HG02588 (cell line): ENCODE results near the gene ZNF507.

Source experiments
- ATAC-seq: cut with Tn5 transposase; IDR thresholded peaks from one replicate; pipeline ENCODE4 v1.9.1; 2021; ENCODE audit warnings: mild to moderate bottlenecking, moderate library complexity; ENCODE audit not compliant: unreplicated experiment

ZNF507 gene

DNA sequence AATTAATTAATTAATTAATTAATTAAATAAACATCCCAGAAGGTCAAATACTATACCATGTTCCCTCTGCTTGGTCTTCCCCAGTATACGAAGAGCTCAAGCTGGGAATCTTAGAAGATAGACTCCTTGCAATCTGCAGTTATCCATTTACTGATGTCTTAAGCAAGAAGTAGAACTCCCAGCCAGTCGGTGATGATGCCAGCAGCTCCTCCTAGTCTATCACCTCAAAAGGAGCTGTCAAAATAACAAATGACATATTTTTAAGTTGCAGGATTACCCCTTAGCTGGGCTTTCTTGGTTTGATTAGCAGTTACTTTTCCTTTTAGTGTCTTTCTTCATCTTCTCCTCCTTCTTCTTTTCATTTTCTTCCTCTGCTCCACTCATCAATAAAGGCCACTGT lies 6.0 kb upstream of the ZNF507 start:
- ATAC-seq = no peak

DNA sequence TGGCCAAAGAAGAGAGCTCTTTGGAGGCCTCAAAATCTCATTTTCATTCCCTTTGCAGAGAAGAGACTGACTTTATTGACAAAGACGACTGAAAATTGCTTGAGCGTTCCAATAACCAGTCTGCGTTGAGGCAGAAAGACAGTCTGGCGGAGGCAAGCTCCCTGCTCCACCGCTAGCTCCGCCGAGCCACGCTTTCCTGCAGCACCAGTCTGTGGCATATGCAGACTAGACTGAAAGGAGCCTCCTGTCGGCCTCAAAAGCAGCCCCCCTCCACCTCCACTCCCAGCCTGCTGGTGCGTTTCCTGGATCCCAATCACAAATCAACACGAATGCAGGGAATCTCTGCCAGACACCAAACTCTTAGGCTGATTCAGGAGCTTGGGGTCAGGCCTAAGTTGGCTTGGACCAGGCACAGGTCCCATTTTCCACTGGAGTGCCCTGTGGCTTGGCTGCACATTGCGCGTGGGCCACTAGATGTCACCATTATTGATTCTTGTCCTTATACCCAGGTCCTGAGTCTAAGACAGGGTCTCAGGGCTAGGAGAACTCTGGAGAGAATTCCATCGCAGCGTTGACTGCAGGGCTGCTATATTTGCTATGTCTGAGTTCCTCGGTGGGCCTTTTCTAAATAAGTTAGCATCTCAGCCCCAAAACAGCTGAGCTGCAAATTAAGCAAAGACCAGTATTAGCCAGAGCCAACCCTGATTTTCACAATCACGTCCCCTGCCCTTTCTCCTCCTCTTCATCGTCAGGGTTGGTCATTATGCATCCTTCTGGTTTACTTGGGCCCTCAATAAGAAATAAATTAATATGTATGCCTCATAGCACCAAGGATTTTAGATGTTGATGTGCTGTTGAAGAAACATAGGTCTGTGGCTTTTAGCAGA lies 5.2 kb upstream of the ZNF507 start:
- no peak for ATAC-seq

DNA sequence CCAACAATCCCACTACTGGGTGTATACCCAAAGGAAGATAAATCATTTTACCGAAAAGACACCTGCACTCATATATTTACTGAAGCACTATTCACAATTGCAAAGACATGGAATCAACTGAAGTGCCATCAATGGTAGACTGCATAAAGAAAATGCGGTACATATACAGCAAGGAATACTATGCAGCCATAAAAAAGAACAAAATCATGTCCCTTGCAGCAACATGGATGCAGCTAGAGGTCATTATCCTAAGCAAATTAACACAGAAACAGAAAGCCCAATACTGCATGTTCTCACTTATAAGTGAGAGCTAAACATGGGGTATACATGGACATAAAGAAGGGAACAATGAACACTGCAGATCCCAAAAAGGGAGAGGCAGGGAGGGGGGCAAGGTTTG lies 2.7 kb upstream of the ZNF507 start:
- ATAC-seq = no peak

DNA sequence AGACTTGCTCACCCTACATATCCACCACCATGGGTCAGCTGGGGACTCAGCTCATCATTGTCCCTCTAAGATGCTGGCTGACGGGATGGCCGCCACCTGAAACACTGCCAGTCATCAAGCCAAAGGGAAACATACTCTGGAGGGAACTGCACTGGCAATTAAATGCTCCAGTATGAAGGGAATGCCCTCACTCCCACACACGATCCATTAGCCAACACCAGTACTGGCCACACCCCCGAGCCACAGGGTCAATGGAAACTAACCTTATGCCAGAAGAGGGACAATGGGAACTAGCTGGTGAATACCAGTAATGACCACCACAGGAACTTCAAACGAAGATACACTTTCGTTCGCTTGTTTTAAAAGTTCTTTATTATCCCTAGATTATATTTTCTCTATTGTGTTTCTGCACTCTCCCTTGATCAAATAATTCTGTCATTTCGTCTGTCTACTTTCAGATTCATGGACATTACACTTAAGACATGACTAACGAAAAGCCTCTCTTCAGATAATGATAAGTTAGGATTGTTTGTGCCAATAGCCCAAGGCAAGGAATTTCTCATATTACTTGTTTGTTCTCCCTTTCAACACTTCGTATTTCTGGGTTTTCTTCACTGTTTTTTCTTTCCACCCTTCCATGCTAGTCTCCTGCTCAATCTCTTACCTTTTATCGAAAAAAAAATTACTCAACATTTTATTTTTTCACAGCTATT lies 1.7 kb upstream of the ZNF507 start:
- no peak for ATAC-seq

DNA sequence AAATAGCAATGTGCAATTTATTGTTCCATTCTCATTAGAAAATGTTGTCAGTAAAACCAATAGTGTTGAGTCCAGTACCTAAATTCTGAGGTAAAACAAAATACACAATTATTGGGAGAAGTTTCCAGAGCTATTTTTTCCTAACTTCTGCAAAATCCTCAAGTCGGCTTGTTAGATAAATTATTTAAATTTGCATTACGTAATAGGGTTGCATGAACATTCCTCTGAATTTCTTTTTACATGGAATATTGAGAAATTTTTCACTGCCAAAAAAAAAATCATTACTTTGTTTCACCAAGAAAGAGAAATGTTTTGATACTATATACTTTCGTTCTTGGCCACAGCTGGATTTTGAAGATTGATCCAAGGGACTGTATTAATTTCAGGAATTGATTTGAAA lies 1.5 kb downstream of the ZNF507 start:
- ATAC-seq = no peak

DNA sequence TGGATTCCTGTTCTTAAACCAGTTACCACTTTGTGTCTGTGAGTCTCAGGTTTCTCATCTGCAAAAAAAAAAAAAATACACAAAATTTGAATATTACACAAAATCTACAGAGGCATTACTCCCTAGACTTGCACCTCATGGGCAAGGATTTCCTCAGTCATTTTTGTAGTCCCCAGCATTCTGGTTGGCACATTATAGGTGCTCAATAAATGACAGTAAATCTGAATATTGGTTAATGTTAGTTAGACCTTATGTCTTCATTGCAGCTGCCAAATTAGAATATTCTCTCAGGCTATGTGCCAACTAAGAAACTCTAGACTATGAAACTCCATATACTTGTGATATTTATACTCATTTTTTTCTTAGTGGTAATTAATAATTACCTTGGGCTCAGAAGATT lies 2.2 kb downstream of the ZNF507 start:
- ATAC-seq = no peak

DNA sequence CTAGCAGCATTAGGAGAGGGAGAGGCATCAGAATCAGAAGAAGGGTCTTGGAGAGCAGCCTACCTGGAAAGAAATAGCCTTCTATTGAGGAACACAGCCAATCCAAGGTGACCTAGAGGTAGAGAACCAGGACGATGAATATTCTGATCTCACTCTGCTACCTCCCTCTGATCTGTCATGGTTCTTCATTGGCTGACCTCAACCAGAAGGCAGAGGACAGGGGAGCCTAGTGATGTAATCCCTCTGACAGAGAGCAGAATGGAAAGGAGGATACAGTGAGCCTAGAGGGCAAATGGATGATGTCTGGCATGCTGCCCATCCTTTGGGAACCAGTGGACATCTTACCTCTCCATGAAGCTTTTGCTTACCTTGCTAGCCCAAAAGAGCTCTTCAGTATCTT lies 3.6 kb downstream of the ZNF507 start:
- ATAC-seq = no peak

DNA sequence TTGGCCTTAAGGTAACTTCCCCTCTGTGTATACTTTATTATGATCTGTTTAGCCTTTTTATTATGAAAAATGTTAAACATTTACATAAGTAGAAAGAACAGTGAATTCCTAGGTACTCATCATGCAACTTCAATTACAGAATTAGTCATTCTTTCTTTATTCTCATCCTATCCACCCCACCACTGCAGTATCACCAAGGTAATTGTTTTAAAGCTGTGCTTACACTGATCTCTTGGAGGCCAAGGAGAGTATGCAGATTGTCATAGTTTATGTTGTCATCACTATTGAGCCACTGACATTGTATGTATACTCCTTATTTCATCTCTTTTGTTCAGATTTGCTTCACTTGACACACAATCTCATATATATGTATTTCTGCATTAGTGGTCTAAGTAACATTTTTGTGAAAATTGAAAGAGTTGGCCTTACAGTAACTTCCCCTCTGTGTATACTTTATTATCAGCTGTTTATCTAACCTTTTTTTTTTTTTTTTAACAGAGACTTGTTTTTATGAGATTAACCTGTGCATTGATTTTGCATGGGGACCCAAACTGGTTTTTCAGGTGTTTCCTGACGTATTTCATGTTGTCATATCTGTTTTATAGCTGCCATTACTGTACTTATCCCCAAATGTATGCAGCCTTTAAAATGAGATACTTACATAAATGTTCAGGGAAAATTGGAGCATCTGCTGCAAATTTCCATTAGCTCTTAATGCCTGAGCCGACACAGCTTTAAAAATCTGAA lies 4.5 kb downstream of the ZNF507 start:
- ATAC-seq = no peak

DNA sequence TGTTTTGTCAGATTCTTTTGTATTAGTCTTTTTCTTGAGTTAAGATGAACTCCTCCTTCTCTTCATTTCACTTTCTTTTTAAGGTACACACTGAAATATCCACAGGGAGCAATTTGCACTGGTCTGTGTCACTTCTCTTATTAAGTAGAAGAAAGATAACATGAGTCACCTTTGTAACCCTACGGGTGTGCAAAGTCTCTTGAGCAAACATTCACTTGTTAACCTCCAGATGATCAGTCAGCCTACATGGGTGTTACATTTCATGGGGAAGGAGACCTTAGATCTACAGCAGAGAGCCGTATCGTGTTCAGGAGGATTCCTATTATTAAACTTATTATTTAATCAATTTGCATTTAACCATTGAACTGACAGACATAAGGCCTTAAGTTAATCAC lies 5.1 kb downstream of the ZNF507 start:
- ATAC-seq = no peak

DNA sequence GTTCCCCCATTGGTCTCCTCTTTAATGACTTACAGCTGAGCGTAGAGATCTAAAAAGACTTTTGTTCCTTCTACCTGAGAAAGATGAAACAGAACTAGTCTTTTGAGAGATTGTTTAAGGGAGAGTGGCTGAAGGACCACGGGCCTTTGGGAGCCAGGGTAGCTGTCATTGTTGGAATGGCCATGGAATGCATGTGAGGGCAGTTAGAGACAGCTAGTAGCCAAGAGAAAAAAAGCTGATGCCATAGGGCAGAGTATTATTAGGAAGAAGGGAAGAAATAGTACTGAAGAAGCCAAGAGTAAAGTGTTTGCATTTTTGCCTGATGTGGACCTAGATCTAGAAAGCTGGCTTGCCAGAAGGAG lies 5.6 kb downstream of the ZNF507 start:
- ATAC-seq = no peak

DNA sequence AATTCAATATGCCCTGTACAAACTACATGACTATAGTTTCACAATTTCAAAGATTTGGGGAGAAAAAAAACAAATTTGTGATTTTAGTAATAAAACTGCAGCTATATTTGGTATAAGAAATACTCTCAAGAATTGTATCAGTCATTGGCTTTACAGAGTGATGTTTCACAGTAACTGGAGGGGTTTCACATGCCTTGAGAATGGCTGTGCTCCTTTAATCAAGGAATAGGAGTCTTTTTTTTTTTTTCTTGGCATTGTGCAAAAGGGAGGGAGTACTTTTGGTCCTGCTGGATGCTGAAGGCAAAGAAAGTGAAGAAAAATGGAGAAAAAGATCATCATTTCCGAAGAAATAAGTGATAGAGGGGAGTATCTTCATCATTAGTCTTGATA lies 6.8 kb downstream of the ZNF507 start:
- ATAC-seq = no peak

DNA sequence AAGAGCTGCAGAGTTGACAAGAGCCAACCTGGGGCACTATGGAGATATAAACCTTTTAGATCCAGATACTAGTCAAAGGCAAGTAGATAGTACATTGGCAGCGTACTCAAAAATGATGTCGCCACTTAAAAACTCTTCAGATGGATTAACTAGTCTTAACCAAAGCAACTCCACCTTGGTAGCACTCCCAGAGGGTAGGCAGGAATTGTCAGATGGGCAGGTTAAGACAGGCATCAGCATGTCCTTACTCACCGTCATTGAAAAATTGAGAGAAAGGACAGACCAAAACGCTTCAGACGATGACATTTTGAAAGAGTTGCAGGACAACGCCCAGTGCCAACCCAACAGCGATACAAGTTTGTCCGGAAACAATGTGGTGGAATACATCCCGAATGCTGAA lies 8.9 kb downstream of the ZNF507 start:
- ATAC-seq = no peak

DNA sequence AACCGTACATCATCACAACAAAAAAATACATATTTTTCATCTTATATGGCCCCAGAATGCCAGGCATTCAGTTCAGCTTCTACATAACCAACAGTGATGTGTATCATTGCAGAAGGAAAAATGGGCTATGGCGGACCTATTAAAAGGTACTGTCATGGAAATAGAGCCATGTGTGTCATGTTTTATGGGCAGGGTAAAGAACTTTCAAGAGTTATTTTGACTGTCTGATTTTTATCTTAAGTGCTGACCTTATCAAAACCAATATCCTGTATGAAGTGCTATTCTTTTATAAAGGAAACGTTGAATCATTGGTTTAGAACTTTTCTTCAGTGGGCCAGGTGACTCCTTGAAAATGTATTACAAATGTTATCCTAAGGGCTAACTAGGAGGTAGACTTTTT lies 9.9 kb downstream of the ZNF507 start:
- no peak for ATAC-seq

DNA sequence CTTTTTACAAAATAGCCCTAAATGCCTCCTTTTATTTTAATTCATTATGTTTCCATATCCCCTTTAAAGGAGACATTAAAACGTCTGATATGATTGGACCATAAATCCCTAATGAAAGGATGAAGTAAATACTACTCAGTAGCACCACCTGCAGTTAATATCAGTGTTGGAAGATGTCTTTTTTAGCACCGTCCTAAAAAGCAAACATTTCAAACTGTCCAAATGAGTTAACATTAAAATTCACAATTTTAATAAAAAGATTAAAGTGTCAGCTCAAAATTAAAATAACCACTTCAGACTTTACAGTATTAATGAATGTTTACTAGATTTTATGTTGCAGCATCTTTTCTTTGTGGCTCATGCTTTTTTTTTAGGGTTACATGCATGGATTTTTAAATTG lies 12.3 kb downstream of the ZNF507 start:
- ATAC-seq = no peak

DNA sequence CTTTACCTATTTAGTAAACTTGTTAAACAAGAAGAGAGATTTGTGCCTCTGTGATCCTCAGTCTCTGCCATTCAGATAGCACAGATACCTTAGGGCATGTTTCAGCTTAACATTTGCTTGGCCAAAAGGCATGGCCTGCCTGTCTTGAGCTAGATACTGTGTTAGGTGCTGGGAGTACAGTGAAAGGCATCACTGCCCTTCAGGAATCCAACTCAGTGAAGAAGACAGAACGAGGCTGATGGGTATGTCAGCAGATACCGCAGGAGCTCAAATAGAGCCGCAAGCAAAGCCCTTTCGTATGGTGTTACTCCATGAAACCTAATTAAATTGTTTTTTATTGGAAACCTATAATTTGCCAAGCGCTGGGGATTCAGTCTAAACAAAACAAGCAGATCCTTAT lies 12.9 kb downstream of the ZNF507 start:
- ATAC-seq = no peak

DNA sequence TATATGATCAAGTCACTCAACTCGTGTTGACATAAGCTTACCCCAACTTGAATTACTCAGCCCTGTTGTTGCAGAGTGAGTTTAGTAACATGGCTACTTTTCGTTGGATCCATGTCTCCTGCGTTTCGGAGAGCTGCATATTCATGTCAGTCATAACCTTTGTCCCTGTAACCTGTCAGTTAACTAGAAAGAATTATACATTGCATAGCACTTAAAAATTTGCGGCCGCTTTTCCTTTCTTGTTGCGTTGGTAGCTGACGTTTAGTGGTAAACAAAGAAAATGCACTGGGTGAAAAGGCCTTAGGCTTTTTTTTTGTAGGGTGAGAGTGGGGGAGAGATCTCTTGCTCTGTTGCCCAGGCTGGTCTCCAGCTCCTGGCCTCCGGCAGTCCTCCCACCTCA lies 14.2 kb downstream of the ZNF507 start:
- ATAC-seq = no peak

DNA sequence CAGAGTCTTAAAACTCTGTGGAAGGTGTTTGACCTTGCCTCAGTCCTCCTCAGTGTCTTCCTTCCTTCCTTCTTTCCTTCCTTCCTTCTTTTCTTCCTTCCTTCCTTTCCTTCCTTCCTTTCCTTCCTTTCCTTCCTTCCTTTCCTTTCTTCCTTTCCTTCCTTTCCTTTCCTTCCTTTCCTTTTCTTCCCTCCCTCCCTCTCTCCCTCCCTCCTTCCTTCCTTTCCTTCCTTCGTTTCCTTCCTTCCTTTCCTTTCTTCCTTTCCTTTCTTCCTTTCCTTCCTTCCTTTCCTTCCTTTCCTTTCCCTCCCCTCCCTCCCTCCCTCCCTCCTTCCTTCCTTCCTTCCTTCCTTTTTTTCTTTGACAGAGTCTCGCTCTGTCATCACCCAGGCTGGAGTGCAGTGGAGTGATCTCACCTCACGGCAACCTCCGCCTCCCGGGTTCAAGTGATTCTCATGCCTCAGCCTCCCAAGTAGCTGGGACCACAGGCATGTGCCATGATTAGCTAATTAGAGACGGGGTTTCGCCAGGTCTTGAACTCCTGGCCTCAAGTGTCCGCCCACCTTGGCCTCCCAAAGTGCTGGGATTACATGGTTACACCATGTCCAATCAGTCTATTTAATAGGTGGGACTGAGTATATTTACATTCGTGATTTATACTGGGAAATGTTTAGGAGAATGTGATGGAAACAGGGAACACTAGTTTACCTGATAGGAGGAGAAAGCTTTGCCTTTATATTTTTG lies 16.3 kb downstream of the ZNF507 start:
- no peak for ATAC-seq

DNA sequence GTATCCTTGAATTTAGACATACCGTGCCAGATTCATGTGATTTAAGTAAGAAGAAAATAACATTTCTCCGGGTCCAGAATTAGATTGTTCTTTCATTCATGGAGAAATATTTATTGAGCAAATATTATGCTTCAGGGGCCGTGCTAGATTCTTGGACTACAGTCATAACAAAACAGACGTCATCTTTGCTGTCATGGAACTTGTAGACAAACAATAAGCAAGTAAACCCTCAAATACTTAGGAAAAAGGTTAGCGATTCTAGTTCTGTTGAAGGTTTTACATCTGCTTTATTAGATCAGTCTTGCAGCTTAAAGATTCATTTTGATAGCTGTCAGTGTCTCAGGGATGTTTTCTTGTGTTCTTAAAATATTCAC lies 16.9 kb downstream of the ZNF507 start:
- no peak for ATAC-seq

DNA sequence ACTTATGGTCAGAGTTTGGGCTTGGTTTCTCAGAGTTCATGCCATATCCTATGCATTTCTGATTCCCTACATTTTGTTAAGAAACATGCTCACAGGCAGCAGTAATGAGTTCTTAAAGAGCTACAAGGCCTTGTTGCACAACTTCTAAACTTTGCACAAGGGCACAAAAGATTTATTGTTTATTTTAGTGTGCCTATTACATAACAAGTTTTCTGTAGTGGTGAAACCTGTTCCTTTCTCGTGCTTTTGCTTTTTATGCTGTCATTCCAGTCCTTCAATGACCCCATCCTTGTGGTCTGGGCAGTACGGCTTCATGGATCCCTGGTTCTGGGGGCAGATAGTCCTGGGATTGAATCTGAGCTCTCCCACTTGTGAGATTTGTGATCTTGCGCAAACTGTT lies 17.8 kb downstream of the ZNF507 start:
- no peak for ATAC-seq

DNA sequence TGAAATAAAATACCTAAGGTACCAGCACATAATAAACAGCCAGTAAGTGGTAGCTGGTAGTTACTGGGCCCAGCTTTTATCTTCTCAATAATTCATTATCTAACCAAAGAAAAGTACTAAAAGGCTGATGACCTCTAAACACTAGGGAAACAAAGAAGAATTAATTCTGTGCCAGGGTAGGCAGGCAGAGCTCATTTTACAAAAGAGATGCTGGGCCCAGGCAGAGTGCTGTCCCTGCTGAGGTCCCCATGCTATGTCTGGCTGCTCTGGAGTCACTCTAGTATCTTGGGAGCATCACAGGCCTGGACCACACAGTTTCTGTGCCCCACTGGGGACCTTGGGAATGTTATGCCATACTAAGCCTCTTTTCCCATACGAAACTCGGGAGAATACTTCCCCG lies 18.2 kb downstream of the ZNF507 start:
- no peak for ATAC-seq

DNA sequence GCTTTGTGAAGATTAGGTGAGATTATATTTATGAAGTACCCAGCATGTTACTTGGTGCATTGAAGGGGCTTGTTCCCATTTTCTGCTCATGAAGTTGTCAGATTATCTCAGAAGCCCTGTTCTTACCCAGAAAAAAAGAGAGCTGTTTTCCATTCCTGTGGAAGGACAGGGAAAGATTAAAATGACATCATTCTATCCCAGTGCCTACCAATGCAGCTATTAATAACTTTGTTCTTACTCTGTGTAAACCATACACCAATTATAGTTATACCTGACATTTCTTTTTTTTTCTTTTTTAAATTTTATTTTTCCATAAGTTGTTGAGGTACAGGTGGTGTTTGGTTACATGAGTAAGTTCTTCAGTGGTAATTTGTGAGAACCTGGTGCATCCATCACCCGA lies 18.6 kb downstream of the ZNF507 start:
- ATAC-seq = no peak
